ENCODE measurements around the gene TRIOBP. TPM values are rescaled to one million over a fixed set of nuclear protein-coding genes. Genes with fewer than 3 reads are reported as not detected.

Gene TRIOBP
- total and polyA plus RNA-seq, 2 of the 13 experiments (the other 11 are each of a cell fraction or from before 2014, with no cell fraction given), result 6.1 to 15.4 TPM

DNA sequence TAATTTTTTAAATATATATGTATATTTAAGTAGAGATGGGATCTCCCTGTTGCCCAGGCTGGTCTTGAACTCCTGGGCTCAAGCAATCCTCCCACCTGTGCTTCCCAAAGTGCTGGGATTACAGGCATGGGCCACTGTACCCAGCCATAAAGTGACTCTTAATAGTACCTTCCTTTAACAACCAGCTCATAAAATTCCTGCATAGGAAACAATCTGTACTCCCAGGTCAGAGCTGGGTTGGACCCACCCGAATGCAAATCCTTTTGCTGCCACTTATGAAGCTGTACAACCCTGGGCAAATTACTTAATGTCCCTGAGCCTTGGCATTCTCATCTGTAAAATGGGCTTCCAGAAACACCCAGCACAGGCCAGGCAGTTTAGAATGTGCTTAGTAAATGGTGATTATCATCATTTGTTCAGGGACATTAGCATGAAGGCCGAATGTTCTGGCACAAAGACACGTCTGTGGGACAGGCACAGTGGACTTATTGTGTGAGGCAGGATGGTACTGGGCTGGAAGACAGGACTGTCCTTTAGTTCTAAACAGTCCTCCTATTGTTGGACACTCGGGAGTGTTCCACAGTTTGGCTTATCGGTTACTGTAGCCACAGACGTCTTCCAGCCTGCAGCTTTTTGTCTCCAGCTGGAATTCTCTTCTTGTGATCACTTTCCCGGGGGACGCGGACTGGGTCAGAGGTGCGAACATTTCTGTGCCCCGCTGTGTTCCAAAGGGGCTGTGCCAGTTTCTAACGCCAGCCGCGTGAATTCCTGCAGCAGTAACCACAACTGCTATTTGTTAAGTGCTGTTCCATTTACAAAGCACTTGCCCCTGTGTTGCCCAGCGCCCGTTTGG lies 32.4 kb upstream of the TRIOBP start (continued):
- TF ChIP-seq SOX13 (IDR thresholded peaks at IDR 0.05), result no peak
- peak in 1 of 2 experiments; percentile 32; a peak in 1 of 4 replicates for TF ChIP-seq SOX13 (CRISPR knock-in tag; conservative IDR thresholded peaks at IDR 0.05 in 1 of 2, IDR thresholded peaks at IDR 0.05 in 1 of 2)
- TF ChIP-seq TBX2 (CRISPR knock-in tag; IDR thresholded peaks at IDR 0.05; ENCODE audit: borderline replicate concordance), result peak; percentile 36; the same call in 1 of the 2 replicates
- TF ChIP-seq FOXA3 (CRISPR knock-in tag; IDR thresholded peaks at IDR 0.05), result no peak
- peak; percentile 50; the same call in 1 of the 2 replicates for TF ChIP-seq ZBTB38 (CRISPR knock-in tag; IDR thresholded peaks at IDR 0.05)
- TF ChIP-seq ZBTB4 (CRISPR knock-in tag; IDR thresholded peaks at IDR 0.05; ENCODE audit: borderline replicate concordance), result 0 out of 2 replicates have a peak, but pooled peaks have one; percentile 39
- TF ChIP-seq, protein P1, sequence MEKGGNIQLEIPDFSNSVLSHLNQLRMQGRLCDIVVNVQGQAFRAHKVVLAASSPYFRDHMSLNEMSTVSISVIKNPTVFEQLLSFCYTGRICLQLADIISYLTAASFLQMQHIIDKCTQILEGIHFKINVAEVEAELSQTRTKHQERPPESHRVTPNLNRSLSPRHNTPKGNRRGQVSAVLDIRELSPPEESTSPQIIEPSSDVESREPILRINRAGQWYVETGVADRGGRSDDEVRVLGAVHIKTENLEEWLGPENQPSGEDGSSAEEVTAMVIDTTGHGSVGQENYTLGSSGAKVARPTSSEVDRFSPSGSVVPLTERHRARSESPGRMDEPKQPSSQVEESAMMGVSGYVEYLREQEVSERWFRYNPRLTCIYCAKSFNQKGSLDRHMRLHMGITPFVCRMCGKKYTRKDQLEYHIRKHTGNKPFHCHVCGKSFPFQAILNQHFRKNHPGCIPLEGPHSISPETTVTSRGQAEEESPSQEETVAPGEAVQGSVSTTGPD (CRISPR knock-in tag; IDR thresholded peaks at IDR 0.05), result peak; percentile 69; the same call in 1 of the 2 replicates
- TF ChIP-seq MATR3 (CRISPR knock-in tag; IDR thresholded peaks at IDR 0.05), result no peak
- no peak for TF ChIP-seq ZNF713 (CRISPR knock-in tag; IDR thresholded peaks at IDR 0.05)
- no peak for TF ChIP-seq ZNF83 (CRISPR knock-in tag; IDR thresholded peaks at IDR 0.05; ENCODE audit: borderline replicate concordance)
- no peak for TF ChIP-seq STAT6 (CRISPR knock-in tag; IDR thresholded peaks at IDR 0.05; ENCODE audit: borderline replicate concordance)
- TF ChIP-seq XRCC5 (optimal IDR thresholded peaks at IDR 0.05; ENCODE audit: low read length), result peak; percentile 15
- peak; percentile 73 for TF ChIP-seq ZBTB33 (CRISPR knock-in tag; IDR thresholded peaks at IDR 0.05)
- no peak for TF ChIP-seq SOX6 (IDR thresholded peaks at IDR 0.05)
- peak; percentile 44 for TF ChIP-seq SOX6 (CRISPR knock-in tag; IDR thresholded peaks at IDR 0.05)
- peak; percentile 42; the same call in 1 of the 2 replicates for TF ChIP-seq POLR2AphosphoS5 (IDR thresholded peaks at IDR 0.05; ENCODE audit: low read depth, low read length)
- no peak for TF ChIP-seq PITX1 (CRISPR knock-in tag; IDR thresholded peaks at IDR 0.05)
- TF ChIP-seq GATAD2A (CRISPR knock-in tag; IDR thresholded peaks at IDR 0.05), result 0 out of 2 replicates have a peak, but pooled peaks have one; percentile 20
- TF ChIP-seq SKI (IDR thresholded peaks at IDR 0.05; ENCODE audit: partially characterized antibody), result peak; percentile 48
- peak; percentile 56; the same call in 1 of the 2 replicates for TF ChIP-seq ZMYM2 (CRISPR knock-in tag; IDR thresholded peaks at IDR 0.05)
